ENCODE results near the gene CCDC192.

CCDC192 gene

DNA sequence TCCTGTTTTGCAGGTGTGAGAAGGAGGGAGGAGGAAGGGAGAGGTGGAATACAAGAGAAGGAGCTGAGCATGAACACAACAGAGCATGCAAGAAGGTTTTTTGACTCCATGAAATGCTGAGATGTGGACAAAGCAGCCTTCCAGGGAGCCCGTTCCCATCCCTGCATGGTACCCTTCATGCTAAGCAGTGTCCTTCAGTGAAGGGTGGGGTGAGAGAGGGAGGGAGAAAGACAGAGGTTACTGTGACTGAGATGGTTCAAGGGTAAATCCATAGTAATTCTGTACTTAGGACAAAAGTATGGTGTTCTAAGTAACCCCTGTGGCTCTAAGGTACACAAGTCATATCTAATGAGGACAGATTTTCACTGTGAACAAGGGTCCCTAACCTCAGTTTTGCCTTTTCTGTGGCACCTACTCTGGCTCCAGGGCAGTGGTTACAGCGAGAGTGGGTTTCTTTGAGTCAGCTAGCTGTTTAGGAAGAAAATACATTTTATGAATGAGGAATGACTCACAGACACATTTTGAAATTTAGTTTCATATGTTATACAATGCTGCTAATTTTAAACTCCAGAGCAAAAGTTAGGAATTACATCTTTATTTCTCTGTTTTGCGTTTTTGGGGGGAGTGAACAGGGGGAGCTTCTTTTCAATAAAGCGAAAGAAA lies 195.5 kb downstream of the CCDC192 start:
- no peak for DNase-seq (ENCODE audit: low spot score)
- TF ChIP-seq CTCF (IDR thresholded peaks at IDR 0.05; ENCODE audit: extremely low read depth, missing control alignments): no peak

DNA sequence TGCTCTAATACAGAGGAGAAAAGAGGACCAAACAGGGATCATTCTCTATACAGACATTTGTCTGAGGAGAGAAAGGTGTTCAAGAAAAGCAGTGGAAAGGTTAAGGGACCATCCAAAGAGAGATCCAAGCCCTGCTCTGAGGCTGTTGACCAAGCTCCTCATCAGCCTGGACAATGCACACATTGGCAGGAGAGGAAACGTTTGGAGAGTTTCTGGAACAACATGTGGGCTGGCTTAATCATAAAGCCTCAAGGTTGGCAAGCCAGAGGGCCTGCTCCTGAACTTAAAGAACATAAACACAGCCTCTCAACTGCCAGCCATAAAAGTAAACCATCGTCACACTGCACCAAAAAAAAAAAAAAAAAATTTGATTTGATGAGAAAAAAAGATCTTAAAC lies 196.0 kb downstream of the CCDC192 start:
- TF ChIP-seq CTCF (IDR thresholded peaks at IDR 0.05; ENCODE audit: extremely low read depth, missing control alignments): no peak

GRCh38 chr5:127906562-127907204 lies 203.5 kb downstream of the CCDC192 start:
- no peak for TF ChIP-seq CTCF (IDR thresholded peaks at IDR 0.05; ENCODE audit: extremely low read depth, missing control alignments)
- DNase-seq (ENCODE audit: low spot score): no peak

More for the DNA sequence above, 196.0 kb downstream of the CCDC192 start:
- DNase-seq (ENCODE audit: low spot score): no peak

DNA sequence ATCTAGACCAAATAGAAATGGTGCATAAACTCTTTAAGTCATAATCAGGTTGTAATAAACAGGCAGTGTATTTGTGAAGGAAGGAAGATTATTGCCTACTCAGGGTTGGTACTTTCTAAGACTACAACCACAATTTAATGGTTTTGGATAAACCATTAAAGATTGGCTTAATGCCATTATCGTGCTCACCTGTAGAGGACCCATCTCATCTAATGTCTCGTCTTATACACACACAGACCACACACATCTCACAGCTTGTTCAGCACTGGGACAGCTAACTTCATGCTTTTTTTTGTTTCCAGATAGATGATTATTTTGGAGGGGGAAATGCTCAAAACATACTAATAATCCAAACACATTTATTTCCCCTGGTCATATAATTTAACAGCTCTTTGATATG lies 204.7 kb downstream of the CCDC192 start:
- DNase-seq (ENCODE audit: low spot score): no peak
- no peak for TF ChIP-seq CTCF (IDR thresholded peaks at IDR 0.05; ENCODE audit: extremely low read depth, missing control alignments)

DNA sequence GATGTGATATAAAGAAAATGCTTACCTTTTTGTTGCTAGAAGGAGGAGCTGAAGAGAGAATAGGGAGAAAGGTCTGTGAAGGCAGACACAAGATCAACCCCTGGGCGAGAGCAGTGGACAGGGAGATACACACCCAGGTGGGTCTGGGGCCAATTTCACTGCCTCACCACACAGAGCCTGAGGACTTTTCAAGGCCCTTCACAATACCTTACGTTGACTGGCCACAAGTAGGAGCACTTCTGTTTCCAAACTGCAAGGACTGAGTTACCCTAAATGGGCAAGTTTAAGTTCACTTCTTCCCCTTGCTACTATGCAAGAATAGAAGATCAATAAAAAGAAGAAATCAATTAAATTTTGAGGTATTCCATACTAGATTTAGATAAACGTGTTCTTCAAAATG lies 205.9 kb downstream of the CCDC192 start:
- peak; percentile 59 for TF ChIP-seq CTCF (IDR thresholded peaks at IDR 0.05; ENCODE audit: extremely low read depth, missing control alignments)
- peak; percentile 39 for DNase-seq (ENCODE audit: low spot score)

DNA sequence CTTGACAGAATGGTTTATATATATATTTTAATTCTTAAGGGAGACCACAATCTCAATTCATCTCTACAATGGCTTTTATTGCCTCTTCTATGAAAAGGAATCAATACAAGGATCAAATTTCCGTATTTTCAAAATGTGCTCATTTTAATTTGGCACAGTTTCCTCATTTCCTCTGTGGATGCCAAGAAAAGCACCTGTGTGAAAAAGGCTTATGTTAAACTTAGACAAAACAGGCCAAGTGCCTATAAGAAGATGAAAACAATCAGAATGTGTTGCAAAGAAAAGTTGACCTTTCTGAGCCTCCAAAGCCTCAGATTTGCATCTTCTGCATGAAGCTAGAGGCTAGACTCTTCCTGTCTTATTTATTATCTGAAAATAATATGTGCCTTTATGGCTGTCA lies 206.6 kb downstream of the CCDC192 start:
- no peak for TF ChIP-seq CTCF (IDR thresholded peaks at IDR 0.05; ENCODE audit: extremely low read depth, missing control alignments)
- no peak for DNase-seq (ENCODE audit: low spot score)

- DNase-seq (ENCODE audit: low spot score): no peak
- TF ChIP-seq CTCF (IDR thresholded peaks at IDR 0.05; ENCODE audit: extremely low read depth, missing control alignments): no peak
These were observed 207.2 kb downstream of the CCDC192 start for GRCh38 chr5:127910307-127910956.
